Activated T-helper 2 cell treated with anti-CD3 and anti-CD28 coated beads, Interferon-gamma antibody, Interleukin-2, Interleukin-4, amounts not matched to agents 10 μg/mL and 5 μg/mL and 100 μg/mL, durations not matched to agents 14 hours and 24 hours and 36 hours (primary cell): ENCODE measurements around the gene TMSB10. TPM values are rescaled to one million over a fixed set of nuclear protein-coding genes. Genes with fewer than 3 reads are reported as not detected.
"Not testable (repeated sequence)": the region's sequence is repeated elsewhere in the genome, so short reads cannot be mapped to it uniquely, and the experiment has no call there.

Experiments
- DNase-seq: peaks from one replicate; pipeline ENCODE4 v3.0.0; 2021; ENCODE audit warnings: low spot score
- H3K27ac Mint-ChIP-seq: one replicate; pipeline ENCODE4 v1.8.0; 2021; ENCODE audit warnings: mixed read lengths
- H3K27me3 Mint-ChIP-seq: one replicate; pipeline ENCODE4 v1.8.0; 2021; ENCODE audit warnings: low read depth, mixed read lengths
- H3K36me3 Mint-ChIP-seq: one replicate; pipeline ENCODE4 v1.8.0; 2021; ENCODE audit warnings: low read depth, mixed read lengths
- H3K4me1 Mint-ChIP-seq: one replicate; pipeline ENCODE4 v1.8.0; 2021; ENCODE audit warnings: low read depth, mixed read lengths
- H3K4me3 Mint-ChIP-seq: one replicate; pipeline ENCODE4 v1.8.0; 2021; ENCODE audit warnings: low read depth, mild to moderate bottlenecking, moderate library complexity, mixed read lengths
- H3K9me3 Mint-ChIP-seq: one replicate; pipeline ENCODE4 v1.8.0; 2021; ENCODE audit warnings: mixed read lengths
- intact Hi-C: fragments of 100-400 bp; cut with micrococcal nuclease; formaldehyde crosslinking; loops from one replicate; pipeline ENCODE4 v1.15.1; 2023
- total RNA-seq: library from RNA; stranded (reverse); gene quantifications from 2 replicates; pipeline ENCODE4 v1.2.3, GENCODE V29; 2022

The TMSB10 gene
- total RNA-seq, 1 donor from 2014 or later = 2,847 TPM

GRCh38 chr2:84872691-84873090, 32.8 kb upstream of the TMSB10 start:
- DNase-seq, H3K4me3 Mint-ChIP-seq, H3K27me3 Mint-ChIP-seq, H3K27ac Mint-ChIP-seq, intact Hi-C loops, H3K9me3 Mint-ChIP-seq: not testable (repeated sequence)
- peaks cover 53% of the 10 kb centered on the region for H3K4me1 Mint-ChIP-seq
- H3K36me3 Mint-ChIP-seq = peaks cover 77% of the 10 kb centered on the region

GRCh38 chr2:84873350-84873749, 32.1 kb upstream of the TMSB10 start:
- H3K36me3 Mint-ChIP-seq = peaks cover 74% of the 10 kb centered on the region
- H3K27me3 Mint-ChIP-seq = no peaks in the 10 kb centered on the region
- intact Hi-C loops = no loop called here
- H3K27ac Mint-ChIP-seq = peak overlapping the region; percentile 71
- no peak overlapping the region for H3K4me3 Mint-ChIP-seq
- DNase-seq = no peak
- H3K4me1 Mint-ChIP-seq = peaks cover 57% of the 10 kb centered on the region
- no peaks in the 10 kb centered on the region for H3K9me3 Mint-ChIP-seq

GRCh38 chr2:84874381-84875212, 30.9 kb upstream of the TMSB10 start:
- Mint-ChIP-seq H3K27me3 (no peaks in the 10 kb centered on the region), H3K9me3 (no peaks in the 10 kb centered on the region), H3K36me3 (peaks cover 73% of the 10 kb centered on the region), H3K27ac (peak overlapping the region; percentile 89), H3K4me1 (peaks cover 60% of the 10 kb centered on the region), H3K4me3 (peak overlapping the region; percentile 67)
- intact Hi-C loops = no loop called here
- no peak for DNase-seq

- Mint-ChIP-seq H3K9me3 (no peaks in the 10 kb centered on the region), H3K36me3 (peaks cover 71% of the 10 kb centered on the region), H3K4me3 (peak overlapping the region; percentile 67), H3K27me3 (no peaks in the 10 kb centered on the region), H3K27ac (peak overlapping the region; percentile 89), H3K4me1 (peaks cover 60% of the 10 kb centered on the region)
- intact Hi-C loops = no loop called here
- no peak for DNase-seq
Measured at GRCh38 chr2:84875213-84875560, 30.3 kb upstream of the TMSB10 start.

- H3K27me3 Mint-ChIP-seq, H3K9me3 Mint-ChIP-seq, DNase-seq, intact Hi-C loops: not testable (repeated sequence)
- Mint-ChIP-seq H3K4me3 (peak overlapping the region; percentile 67), H3K36me3 (peaks cover 69% of the 10 kb centered on the region), H3K27ac (peak overlapping the region; percentile 89), H3K4me1 (peaks cover 57% of the 10 kb centered on the region)
Measured at GRCh38 chr2:84875619-84876018, 29.8 kb upstream of the TMSB10 start.

GRCh38 chr2:84876369-84876768, 29.1 kb upstream of the TMSB10 start:
- intact Hi-C loops = no loop called here
- H3K4me3 Mint-ChIP-seq = peak overlapping the region; percentile 7
- peaks cover 59% of the 10 kb centered on the region for H3K4me1 Mint-ChIP-seq
- peaks cover 67% of the 10 kb centered on the region for H3K36me3 Mint-ChIP-seq
- no peak for DNase-seq
- H3K27me3 Mint-ChIP-seq = no peaks in the 10 kb centered on the region
- peak overlapping the region; percentile 89 for H3K27ac Mint-ChIP-seq
- no peaks in the 10 kb centered on the region for H3K9me3 Mint-ChIP-seq

GRCh38 chr2:84878459-84878858, 27.0 kb upstream of the TMSB10 start:
- no peak overlapping the region for H3K27ac Mint-ChIP-seq
- no peaks in the 10 kb centered on the region for H3K9me3 Mint-ChIP-seq
- H3K4me1 Mint-ChIP-seq = peaks cover 67% of the 10 kb centered on the region
- intact Hi-C loops = no loop called here
- H3K36me3 Mint-ChIP-seq = peaks cover 56% of the 10 kb centered on the region
- H3K4me3 Mint-ChIP-seq = peak overlapping the region; percentile 58
- DNase-seq = no peak
- no peaks in the 10 kb centered on the region for H3K27me3 Mint-ChIP-seq

- Mint-ChIP-seq H3K27me3 (no peaks in the 10 kb centered on the region), H3K36me3 (peaks cover 51% of the 10 kb centered on the region), H3K9me3 (no peaks in the 10 kb centered on the region), H3K27ac (peak overlapping the region; percentile 84), H3K4me3 (peak overlapping the region; percentile 97), H3K4me1 (peaks cover 64% of the 10 kb centered on the region)
- DNase-seq = no peak
- intact Hi-C loops = no loop called here
Measured at GRCh38 chr2:84878896-84879583, 26.4 kb upstream of the TMSB10 start.

- Mint-ChIP-seq H3K36me3 (peaks cover 43% of the 10 kb centered on the region), H3K27ac (peak overlapping the region; percentile 94), H3K9me3 (no peaks in the 10 kb centered on the region), H3K27me3 (no peaks in the 10 kb centered on the region), H3K4me1 (peaks cover 62% of the 10 kb centered on the region), H3K4me3 (peak overlapping the region; percentile 97)
- intact Hi-C loops = loop anchor here (2.0 to 10.0 kb wide), 3 partner anchors 33 to 235 kb away; no protein-coding TSS in a partner anchor
- DNase-seq = no peak
Measured at GRCh38 chr2:84879584-84880394, 25.7 kb upstream of the TMSB10 start.

- H3K36me3 Mint-ChIP-seq = peaks cover 38% of the 10 kb centered on the region
- H3K27ac Mint-ChIP-seq = peak overlapping the region; percentile 94
- H3K27me3 Mint-ChIP-seq = no peaks in the 10 kb centered on the region
- H3K4me3 Mint-ChIP-seq = peak overlapping the region; percentile 97
- no peaks in the 10 kb centered on the region for H3K9me3 Mint-ChIP-seq
- peaks cover 57% of the 10 kb centered on the region for H3K4me1 Mint-ChIP-seq
- DNase-seq = no peak
- intact Hi-C loops = loop anchor here (2.0 to 10.0 kb wide), 3 partner anchors 34 to 236 kb away; no protein-coding TSS in a partner anchor
Measured at GRCh38 chr2:84880395-84880644, 25.1 kb upstream of the TMSB10 start.

GRCh38 chr2:84880645-84881521, 24.6 kb upstream of the TMSB10 start, which contains the start of gene TRABD2A:
TSS of gene TRABD2A (minus strand) at chr2:84881084. CDS start at chr2:84881039, 45 bp downstream.
- Mint-ChIP-seq H3K9me3 (no peaks in the 10 kb centered on the region), H3K4me1 (peaks cover 53% of the 10 kb centered on the region), H3K27me3 (no peaks in the 10 kb centered on the region), H3K27ac (peak within 1 kb of the TSS; percentile 95), H3K4me3 (peak within 1 kb of the TSS; percentile 97), H3K36me3 (peaks cover 32% of the 10 kb centered on the region)
- intact Hi-C loops = loop anchor here (1.0 to 10.0 kb wide), 4 partner anchors 25 to 236 kb away; no protein-coding TSS in a partner anchor
- DNase-seq = peak; percentile 57
